Stomach (tissue), 9 donors: ENCODE measurements around the gene RUNX1. TPM values are rescaled to one million over a fixed set of nuclear protein-coding genes. Genes with fewer than 3 reads are reported as not detected.

ENCODE experiments used
- DNase-seq, 2 donors: peaks; one replicate each; pipeline versions ENCODE4 v3.0.0 to v3.0.0-alpha.2; 2013 to 2019
- H3K27ac ChIP-seq, 5 donors: fragments of 200-600 bp in 4 of 5; sonication (generic) in 4 of 5; one replicate each; pipeline ENCODE4 v1.5.1; 2013 to 2019; ENCODE audit warnings: mild to moderate bottlenecking in 1 of 5, moderate library complexity in 1 of 5
- H3K27me3 ChIP-seq, 3 donors: fragments of 200-600 bp; sonication (generic); one replicate each; pipeline ENCODE4 v1.5.1; 2017 to 2019; ENCODE audit warnings: mixed run types in 1 of 3
- H3K36me3 ChIP-seq, 4 donors: fragments of 200-600 bp; sonication (generic); 1 replicate in 3 of 4; 2 replicates in 1 of 4; pipeline ENCODE4 v1.5.1; 2016 to 2019
- H3K4me1 ChIP-seq, 4 donors: fragments of 200-600 bp; sonication (generic); one replicate each; pipeline ENCODE4 v1.5.1; 2016 to 2019
- H3K4me3 ChIP-seq, 4 donors: fragments of 200-600 bp; sonication (generic) in 3 of 4; one replicate each; pipeline ENCODE4 v1.5.1; 2016 to 2019; ENCODE audit warnings: mild to moderate bottlenecking in 1 of 4
- H3K9me3 ChIP-seq, 4 donors: fragments of 200-600 bp; sonication (generic); one replicate each; pipeline ENCODE4 v1.5.1; 2016 to 2019
- EP300 ChIP-seq: sonication (generic); formaldehyde crosslinking; IDR thresholded peaks from one replicate; pipeline ENCODE4 v1.6.1; 2017; ENCODE audit warnings: antibody characterized with exemption
- POLR2A ChIP-seq, 4 donors: fragments of 450-650 bp; IDR thresholded peaks; one replicate each; pipeline ENCODE4 v1.6.1; 2016; ENCODE audit warnings: antibody characterized with exemption in 4 of 4, control low read depth in 2 of 4, mild to moderate bottlenecking in 1 of 4, moderate library complexity in 1 of 4
- POLR2AphosphoS5 ChIP-seq, 3 donors: sonication (generic); formaldehyde crosslinking; IDR thresholded peaks; one replicate each; pipeline ENCODE4 v1.6.1; 2016; ENCODE audit warnings: antibody characterized with exemption in 3 of 3
- WGBS, 5 donors: extraction: QIAGEN DNeasy Blood & Tissue Kit in 3 of 5; methylation state at CpG; one replicate each; pipeline versions ENCODE4 v1.1.5 to v1.1.7; 2013 to 2018; 5-methylcytosine and 5-hydroxymethylcytosine counted together
- intact Hi-C: fragments of 100-400 bp; cut with DNase I; formaldehyde crosslinking; loops from one replicate; pipeline ENCODE4 v1.15.1; 2023; ENCODE audit warnings: low total_unique reads
- polyA plus RNA-seq, 3 donors: library from polyadenylated mRNA; stranded (reverse); fragments of 200-250 nt; gene quantifications; one replicate each; pipeline ENCODE4 v1.2.3, GENCODE V29; 2013
- total RNA-seq, 5 donors: library from RNA; depleted of rRNA; stranded (reverse); fragments of >200 nt; gene quantifications; one replicate each; pipeline versions ENCODE4 v1.1.0 to v1.2.3, GENCODE V29; 2014 to 2016
- TF ChIP-seq, protein P1 (sequence below), 7 experiments: fragments of 450-650 bp in 4 of 7; fragments of 200-600 bp in 3 of 7; sonication (generic) in 3 of 7; IDR thresholded peaks; one replicate each; pipeline ENCODE4 v1.5.1; 2016 to 2019; ENCODE audit warnings: antibody characterized with exemption in 7 of 7, control low read depth in 2 of 7, mild to moderate bottlenecking in 1 of 7
- donor health status: healthy with polysubstance abuse.
- donor health status: Bipolar disorder and iron deficiency.
- donor health status: healthy.

RUNX1 gene
- total and polyA plus RNA-seq, 8 donors, result 8.0 to 213 (median 40.0) TPM

DNA sequence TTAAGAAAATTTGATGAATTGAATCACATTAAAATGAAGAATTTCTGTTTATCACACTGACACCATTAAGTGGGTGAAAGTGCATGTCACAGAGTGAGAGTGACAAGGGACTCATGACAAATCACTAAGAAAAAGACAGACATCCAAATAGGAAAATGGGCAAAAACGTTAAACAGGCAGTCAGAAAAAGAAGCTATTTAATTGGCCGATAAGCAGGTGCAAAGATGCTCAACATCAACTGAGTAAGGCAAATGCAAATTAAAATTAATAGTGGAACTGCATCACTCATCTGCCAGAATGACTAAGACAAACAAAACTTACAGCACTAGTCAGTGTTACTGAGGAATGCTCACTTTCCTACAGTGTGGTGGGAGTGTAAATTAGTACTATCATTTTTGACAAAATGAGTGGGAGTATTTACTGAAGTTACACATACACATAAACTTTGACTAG is 39.2 kb upstream of the RUNX1 start:
- intact Hi-C loops, result no loop called here

DNA sequence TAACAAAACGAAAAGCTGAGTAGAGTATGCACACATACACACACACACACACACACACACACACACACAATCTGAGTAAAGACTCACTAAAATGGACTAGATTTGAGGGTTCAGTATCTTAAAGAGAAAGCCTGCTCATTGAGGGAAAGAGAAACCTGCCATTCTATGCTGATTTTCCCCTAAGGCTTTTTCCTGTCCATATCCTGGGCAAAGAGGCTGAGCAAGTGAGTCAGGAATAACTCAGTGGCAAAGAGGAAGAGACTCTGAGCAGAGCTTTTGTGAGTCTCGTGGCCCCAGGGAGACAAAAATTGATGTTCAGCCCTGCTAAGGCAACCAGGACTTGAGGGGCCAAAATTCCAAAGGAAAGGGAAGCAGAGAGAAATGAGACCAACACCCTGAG is 37.3 kb upstream of the RUNX1 start:
- Histone ChIP-seq H3K4me1 (no peaks in the 10 kb centered on the region), H3K27me3 (no peaks in the 10 kb centered on the region), H3K4me3 (no peak overlapping the region), H3K36me3 (no peaks in the 10 kb centered on the region), H3K27ac (no peak overlapping the region), H3K9me3 (no peaks in the 10 kb centered on the region)
- intact Hi-C loops, result no loop called here
- WGBS, 5 donors, result 46 to 61% (median 56%) methylated on average over 2 of the region's 2 CpGs
- no peak for DNase-seq
- TF ChIP-seq POLR2A (IDR thresholded peaks at IDR 0.05) (no peak), EP300 (no peak), POLR2AphosphoS5 (IDR thresholded peaks at IDR 0.05) (no peak)
- TF ChIP-seq, protein P1, sequence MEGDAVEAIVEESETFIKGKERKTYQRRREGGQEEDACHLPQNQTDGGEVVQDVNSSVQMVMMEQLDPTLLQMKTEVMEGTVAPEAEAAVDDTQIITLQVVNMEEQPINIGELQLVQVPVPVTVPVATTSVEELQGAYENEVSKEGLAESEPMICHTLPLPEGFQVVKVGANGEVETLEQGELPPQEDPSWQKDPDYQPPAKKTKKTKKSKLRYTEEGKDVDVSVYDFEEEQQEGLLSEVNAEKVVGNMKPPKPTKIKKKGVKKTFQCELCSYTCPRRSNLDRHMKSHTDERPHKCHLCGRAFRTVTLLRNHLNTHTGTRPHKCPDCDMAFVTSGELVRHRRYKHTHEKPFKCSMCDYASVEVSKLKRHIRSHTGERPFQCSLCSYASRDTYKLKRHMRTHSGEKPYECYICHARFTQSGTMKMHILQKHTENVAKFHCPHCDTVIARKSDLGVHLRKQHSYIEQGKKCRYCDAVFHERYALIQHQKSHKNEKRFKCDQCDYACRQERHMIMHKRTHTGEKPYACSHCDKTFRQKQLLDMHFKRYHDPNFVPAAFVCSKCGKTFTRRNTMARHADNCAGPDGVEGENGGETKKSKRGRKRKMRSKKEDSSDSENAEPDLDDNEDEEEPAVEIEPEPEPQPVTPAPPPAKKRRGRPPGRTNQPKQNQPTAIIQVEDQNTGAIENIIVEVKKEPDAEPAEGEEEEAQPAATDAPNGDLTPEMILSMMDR (IDR thresholded peaks at IDR 0.05), result no peak

More for the DNA sequence above, 39.2 kb upstream of the RUNX1 start:
- H3K9me3 ChIP-seq, result no peaks in the 10 kb centered on the region
- DNase-seq, result no peak
- no peaks in the 10 kb centered on the region for H3K4me1 ChIP-seq
- H3K4me3 ChIP-seq, result no peak overlapping the region
- TF ChIP-seq EP300, result no peak
- TF ChIP-seq POLR2AphosphoS5 (IDR thresholded peaks at IDR 0.05), result no peak
- no peak for TF ChIP-seq POLR2A (IDR thresholded peaks at IDR 0.05)
- TF ChIP-seq, protein P1 (IDR thresholded peaks at IDR 0.05), result no peak
- WGBS, 5 donors, result 71 to 82% (median 76%) methylated on average over 2 of the region's 2 CpGs
- H3K27ac ChIP-seq, result no peak overlapping the region
- H3K36me3 ChIP-seq, result no peaks in the 10 kb centered on the region
- no peaks in the 10 kb centered on the region for H3K27me3 ChIP-seq

DNA sequence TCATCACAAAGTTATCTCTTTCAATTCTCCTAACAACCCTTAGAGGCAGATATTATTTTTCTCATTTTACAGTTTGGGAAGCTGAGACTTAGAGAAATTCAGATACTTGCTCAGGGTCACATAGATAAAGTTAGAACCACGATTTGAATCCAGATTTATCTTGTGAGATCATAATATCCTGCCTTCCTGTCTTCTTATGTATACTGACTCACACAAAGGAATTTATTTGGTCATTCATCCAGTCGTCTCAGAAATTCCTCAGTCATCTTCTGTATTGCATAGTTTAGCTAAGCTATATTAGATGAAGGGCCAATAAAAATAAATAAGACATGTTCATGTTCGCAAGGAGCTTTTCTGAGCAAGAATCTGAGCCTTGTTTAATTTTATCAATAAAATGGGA is 35.8 kb upstream of the RUNX1 start:
- Histone ChIP-seq H3K27ac (no peak overlapping the region), H3K4me3 (no peak overlapping the region), H3K36me3 (no peaks in the 10 kb centered on the region), H3K9me3 (no peaks in the 10 kb centered on the region), H3K27me3 (no peaks in the 10 kb centered on the region), H3K4me1 (no peaks in the 10 kb centered on the region)
- no peak for TF ChIP-seq EP300
- TF ChIP-seq, protein P1 (IDR thresholded peaks at IDR 0.05), result no peak
- no peak for TF ChIP-seq POLR2A (IDR thresholded peaks at IDR 0.05)
- no peak for TF ChIP-seq POLR2AphosphoS5 (IDR thresholded peaks at IDR 0.05)
- 41 to 68% (median 56%) methylated on average over 3 of the region's 3 CpGs for WGBS, 5 donors
- no peak for DNase-seq
- intact Hi-C loops, result no loop called here

DNA sequence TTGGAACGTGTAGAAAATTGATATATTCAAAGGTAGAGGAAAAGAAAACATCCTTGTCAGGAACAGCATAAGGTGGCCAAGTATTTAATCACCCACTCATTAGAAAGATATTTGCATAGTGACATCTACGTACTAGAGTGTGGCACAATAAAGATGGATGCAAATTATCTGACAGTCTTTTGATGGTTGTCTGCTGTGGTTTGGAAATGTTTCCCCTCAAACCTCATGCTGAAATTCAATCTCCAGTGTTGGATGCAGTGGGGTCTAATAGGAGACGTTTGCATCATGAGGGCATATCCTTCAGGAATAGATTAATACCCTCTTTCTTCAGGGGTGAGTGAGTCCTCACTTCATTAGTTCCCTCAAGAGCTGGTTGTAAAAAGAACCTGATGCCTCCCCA is 34.1 kb upstream of the RUNX1 start:
- TF ChIP-seq POLR2AphosphoS5 (IDR thresholded peaks at IDR 0.05), result no peak
- no peak for TF ChIP-seq EP300
- TF ChIP-seq POLR2A (IDR thresholded peaks at IDR 0.05), result no peak
- TF ChIP-seq, protein P1 (IDR thresholded peaks at IDR 0.05), result no peak
- no peaks in the 10 kb centered on the region for H3K4me1 ChIP-seq
- no peak overlapping the region for H3K27ac ChIP-seq
- no peaks in the 10 kb centered on the region for H3K27me3 ChIP-seq
- DNase-seq, result no peak
- intact Hi-C loops, result no loop called here
- 76 to 91% (median 84%) methylated on average over 3 of the region's 3 CpGs for WGBS, 5 donors
- H3K36me3 ChIP-seq, result no peaks in the 10 kb centered on the region
- no peak overlapping the region for H3K4me3 ChIP-seq
- H3K9me3 ChIP-seq, result no peaks in the 10 kb centered on the region
